GM06990 (cell line): Measurements from ENCODE around the gene FAM170B.

ENCODE experiments used
- DNase-seq: peaks from one replicate; pipeline ENCODE4 v3.0.0-alpha.2; 2011; ENCODE audit not compliant: insufficient read length; ENCODE audit errors: extremely low read depth
- H3K27me3 ChIP-seq: replicated peaks from 2 replicates; pipeline ENCODE4 v1.6.0; 2011; ENCODE audit warnings: low read length; ENCODE audit not compliant: control insufficient read depth, insufficient read depth
- H3K36me3 ChIP-seq: 2 replicates; pipeline ENCODE4 v1.5.1; 2011; ENCODE audit warnings: low read length; ENCODE audit not compliant: control insufficient read depth, insufficient read depth
- H3K4me3 ChIP-seq: replicated peaks from 2 replicates; pipeline ENCODE4 v1.5.1; 2011; ENCODE audit warnings: low read depth, mild to moderate bottlenecking, control low read depth, low read length
- CTCF ChIP-seq: IDR thresholded peaks from 2 replicates; pipeline ENCODE4 v1.5.1; 2011; ENCODE audit warnings: low read length, control low read depth, mild to moderate bottlenecking, inconsistent platforms; ENCODE audit not compliant: insufficient read depth, poor library complexity, severe bottlenecking

The FAM170B gene

GRCh38 chr10:49103761-49104160, 30.1 kb downstream of the FAM170B start:
- Histone ChIP-seq H3K27me3 (no peaks in the 10 kb centered on the region), H3K4me3 (no peak overlapping the region), H3K36me3 (no peaks in the 10 kb centered on the region)
- no peak for TF ChIP-seq CTCF
- DNase-seq = no peak

GRCh38 chr10:49099046-49099445, 34.8 kb downstream of the FAM170B start:
- no peak for TF ChIP-seq CTCF
- Histone ChIP-seq H3K4me3 (no peak overlapping the region), H3K36me3 (no peaks in the 10 kb centered on the region), H3K27me3 (no peaks in the 10 kb centered on the region)
- no peak for DNase-seq

GRCh38 chr10:49096890-49097445, 36.9 kb downstream of the FAM170B start:
- TF ChIP-seq CTCF = no peak
- DNase-seq = no peak
- Histone ChIP-seq H3K36me3 (no peaks in the 10 kb centered on the region), H3K4me3 (no peak overlapping the region), H3K27me3 (no peaks in the 10 kb centered on the region)

GRCh38 chr10:49094646-49095045, 39.2 kb downstream of the FAM170B start:
- Histone ChIP-seq H3K27me3 (no peaks in the 10 kb centered on the region; the same call in 1 of the 2 replicates), H3K36me3 (no peaks in the 10 kb centered on the region), H3K4me3 (no peak overlapping the region)
- TF ChIP-seq CTCF = no peak
- DNase-seq = no peak

- DNase-seq = no peak
- H3K36me3 ChIP-seq = no peaks in the 10 kb centered on the region
- no peaks in the 10 kb centered on the region; the same call in 1 of the 2 replicates for H3K27me3 ChIP-seq
- no peak for TF ChIP-seq CTCF
- H3K4me3 ChIP-seq = no peak overlapping the region
Measured at GRCh38 chr10:49093922-49094321, 39.9 kb downstream of the FAM170B start.

GRCh38 chr10:49092477-49092876, 41.3 kb downstream of the FAM170B start:
- DNase-seq = no peak
- no peak for TF ChIP-seq CTCF
- Histone ChIP-seq H3K36me3 (no peaks in the 10 kb centered on the region), H3K4me3 (no peak overlapping the region), H3K27me3 (no peaks in the 10 kb centered on the region; the same call in 1 of the 2 replicates)
